H9 (cell line): ENCODE results near the gene PCDHGB4. TPM values are rescaled to one million over a fixed set of nuclear protein-coding genes. Genes with fewer than 3 reads are reported as not detected.

Experiments used
- DNase-seq: peaks from one replicate; pipeline ENCODE4 v3.0.0-alpha.2; 2017
- H2AFZ ChIP-seq: one replicate; pipeline ENCODE4 v1.6.1; 2013; ENCODE audit warnings: mild to moderate bottlenecking, low read length, control low read depth, moderate library complexity
- H2AK5ac ChIP-seq: 2 replicates; pipeline ENCODE4 v1.6.1; 2013; ENCODE audit warnings: low read length, control low read depth, mixed read lengths; ENCODE audit not compliant: insufficient read length
- H2BK120ac ChIP-seq: one replicate; pipeline ENCODE4 v1.6.1; 2013; ENCODE audit warnings: low read depth, mild to moderate bottlenecking, low read length, control low read depth, inconsistent platforms; ENCODE audit not compliant: poor library complexity, severe bottlenecking
- H2BK12ac ChIP-seq: 2 replicates; pipeline ENCODE4 v1.6.1; 2013; ENCODE audit warnings: low read length, control low read depth, mixed read lengths, low read depth; ENCODE audit not compliant: insufficient read length
- H2BK15ac ChIP-seq: 2 replicates; pipeline ENCODE4 v1.6.1; 2013; ENCODE audit warnings: low read depth, low read length, control low read depth
- H2BK20ac ChIP-seq: one replicate; pipeline ENCODE4 v1.6.1; 2013; ENCODE audit warnings: low read depth, mild to moderate bottlenecking, low read length, control low read depth, inconsistent platforms; ENCODE audit not compliant: poor library complexity, severe bottlenecking
- H2BK5ac ChIP-seq: 2 replicates; pipeline ENCODE4 v1.6.1; 2013; ENCODE audit warnings: low read length, control low read depth, mixed read lengths; ENCODE audit not compliant: insufficient read length
- H3K14ac ChIP-seq: 2 replicates; pipeline ENCODE4 v1.6.1; 2013; ENCODE audit warnings: low read length, control low read depth; ENCODE audit not compliant: insufficient read depth
- H3K18ac ChIP-seq: 2 replicates; pipeline ENCODE4 v1.6.1; 2013; ENCODE audit warnings: low read depth, mild to moderate bottlenecking, mixed read lengths, low read length, control low read depth; ENCODE audit not compliant: insufficient read length
- H3K23ac ChIP-seq: 2 replicates; pipeline ENCODE4 v1.6.1; 2013; ENCODE audit warnings: low read length, control low read depth, mixed read lengths, low read depth; ENCODE audit not compliant: insufficient read length
- H3K23me2 ChIP-seq: 2 replicates; pipeline ENCODE4 v1.6.1; 2013; ENCODE audit warnings: low read depth, mild to moderate bottlenecking, mixed read lengths, low read length, control low read depth; ENCODE audit not compliant: insufficient read length, poor library complexity, severe bottlenecking
- H3K27ac ChIP-seq: 2 replicates; pipeline ENCODE4 v1.5.1; 2013; ENCODE audit warnings: low read length, control low read depth, mixed read lengths, low read depth; ENCODE audit not compliant: insufficient read length
- H3K27me3 ChIP-seq: 2 replicates; pipeline ENCODE4 v1.6.1; 2013; ENCODE audit warnings: low read length, control low read depth, inconsistent platforms; ENCODE audit not compliant: insufficient read depth
- H3K4ac ChIP-seq: 2 replicates; pipeline ENCODE4 v1.6.1; 2013; ENCODE audit warnings: low read depth, mild to moderate bottlenecking, control low read depth, inconsistent platforms, low read length, moderate library complexity
- H3K4me1 ChIP-seq: 2 replicates; pipeline ENCODE4 v1.6.1; 2013; ENCODE audit warnings: low read length, control low read depth, inconsistent platforms; ENCODE audit not compliant: insufficient read depth
- H3K4me2 ChIP-seq: 2 replicates; pipeline ENCODE4 v1.6.1; 2013; ENCODE audit warnings: low read length, control low read depth, mixed read lengths; ENCODE audit not compliant: insufficient read length, insufficient read depth
- H3K56ac ChIP-seq: 2 replicates; pipeline ENCODE4 v1.6.1; 2013; ENCODE audit warnings: low read depth, mild to moderate bottlenecking, mixed read lengths, low read length, control low read depth; ENCODE audit not compliant: insufficient read length
- H3K79me1 ChIP-seq: 2 replicates; pipeline ENCODE4 v1.6.1; 2013; ENCODE audit warnings: low read depth, mild to moderate bottlenecking, moderate library complexity, low read length, control low read depth, inconsistent platforms; ENCODE audit not compliant: insufficient read depth, poor library complexity, severe bottlenecking
- H3K79me2 ChIP-seq: 2 replicates; pipeline ENCODE4 v1.6.1; 2013; ENCODE audit warnings: low read length, control low read depth, inconsistent platforms; ENCODE audit not compliant: insufficient read depth
- H3K9ac ChIP-seq: 2 replicates; pipeline ENCODE4 v1.6.1; 2013; ENCODE audit warnings: low read length, control low read depth, mixed read lengths; ENCODE audit not compliant: insufficient read length; ENCODE audit errors: extremely low read depth
- H3K9me3 ChIP-seq: one replicate; pipeline ENCODE4 v1.6.1; 2013; ENCODE audit warnings: low read depth, low read length, inconsistent platforms; ENCODE audit not compliant: control insufficient read depth
- H3T11ph ChIP-seq: one replicate; pipeline ENCODE4 v1.6.1; 2013; ENCODE audit warnings: mild to moderate bottlenecking, low read length, control low read depth, inconsistent platforms
- H4K20me1 ChIP-seq: one replicate; pipeline ENCODE4 v1.6.1; 2013; ENCODE audit not compliant: control insufficient read depth, insufficient read length, insufficient read depth
- H4K5ac ChIP-seq: 2 replicates; pipeline ENCODE4 v1.6.1; 2013; ENCODE audit warnings: low read depth, mild to moderate bottlenecking, mixed read lengths, low read length, control low read depth; ENCODE audit not compliant: insufficient read length
- H4K8ac ChIP-seq: replicated peaks from 2 replicates; pipeline ENCODE4 v1.6.1; 2013; ENCODE audit warnings: low read length, control low read depth, mixed read lengths, low read depth; ENCODE audit not compliant: insufficient read length
- H4K91ac ChIP-seq: 2 replicates; pipeline ENCODE4 v1.6.1; 2013; ENCODE audit warnings: low read depth, mild to moderate bottlenecking, moderate library complexity, mixed read lengths, low read length, control low read depth; ENCODE audit not compliant: insufficient read length
- H3K27ac Mint-ChIP-seq, 3 experiments: 2 replicates in 2 of 3; 3 replicates in 1 of 3; pipeline ENCODE4 v1.8.0; 2020 to 2021; ENCODE audit warnings: mixed read lengths in 3 of 3, mild to moderate bottlenecking in 1 of 3, moderate library complexity in 1 of 3
- H3K27me3 Mint-ChIP-seq: 2 replicates; pipeline ENCODE4 v1.8.0; 2021; ENCODE audit warnings: low read depth, mild to moderate bottlenecking, moderate library complexity, mixed read lengths
- H3K36me3 Mint-ChIP-seq, 3 experiments: 2 replicates in 2 of 3; 3 replicates in 1 of 3; pipeline ENCODE4 v1.8.0; 2020 to 2021; ENCODE audit warnings: low read depth in 3 of 3, mixed read lengths in 3 of 3; ENCODE audit not compliant: insufficient read depth in 1 of 3
- H3K4me1 Mint-ChIP-seq, 2 experiments: 2 replicates each; pipeline ENCODE4 v1.8.0; 2020; ENCODE audit warnings: mixed read lengths in 2 of 2
- H3K4me3 Mint-ChIP-seq, 2 experiments: 2 replicates in 1 of 2; 3 replicates in 1 of 2; pipeline ENCODE4 v1.8.0; 2020 to 2021; ENCODE audit warnings: mild to moderate bottlenecking in 2 of 2, mixed read lengths in 2 of 2, moderate library complexity in 1 of 2
- H3K9me3 Mint-ChIP-seq, 2 experiments: 2 replicates in 1 of 2; 3 replicates in 1 of 2; pipeline ENCODE4 v1.8.0; 2020; ENCODE audit warnings: mild to moderate bottlenecking in 2 of 2, mixed read lengths in 2 of 2, moderate library complexity in 1 of 2
- CTCF ChIP-seq: fragments of 200-600 bp; sonication (generic); conservative IDR thresholded peaks from 3 replicates; pipeline ENCODE4 v1.8.0; 2021; ENCODE audit warnings: antibody characterized with exemption, mild to moderate bottlenecking
- WGBS: extraction: QIAGEN DNeasy Blood & Tissue Kit; methylation state at CpG from one replicate; pipeline ENCODE4 v1.1.7; 2013; ENCODE audit warnings: missing lambda C conversion rate, low lambda C conversion rate, mixed read lengths; ENCODE audit not compliant: insufficient read length; ENCODE audit errors: extremely low coverage; 5-methylcytosine and 5-hydroxymethylcytosine counted together
- total RNA-seq: library from RNA; stranded (reverse); gene quantifications from 2 replicates; pipeline ENCODE4 v1.2.1, GENCODE V29; 2021

PCDHGB4 gene
- total RNA-seq, 1 experiment from 2014 or later: 4.2 TPM

GRCh38 chr5:141382469-141383294 lies 4.8 kb upstream of the PCDHGB4 start, which contains the start of gene PCDHGA7:
PCDHGA7 (plus strand) TSS chr5:141382742; CDS start chr5:141382900, 158 bp downstream.
- H3K27me3 Mint-ChIP-seq: peaks cover 5% of the 10 kb centered on the region; the same call in 1 of the 2 replicates
- H3K9me3 ChIP-seq: peaks cover 21% of the 10 kb centered on the region
- no peaks in the 10 kb centered on the region for H4K20me1 ChIP-seq
- no peak within 1 kb of the TSS for H3K27ac ChIP-seq
- H3K23me2 ChIP-seq: no peaks in the 10 kb centered on the region
- H3K79me2 ChIP-seq: no peaks in the 10 kb centered on the region
- H2BK20ac ChIP-seq: no peak within 1 kb of the TSS
- H3K14ac ChIP-seq: no peak within 1 kb of the TSS
- H3K27me3 ChIP-seq: no peaks in the 10 kb centered on the region
- no peak within 1 kb of the TSS for H2BK15ac ChIP-seq
- H4K91ac ChIP-seq: no peak within 1 kb of the TSS
- H3K79me1 ChIP-seq: no peaks in the 10 kb centered on the region
- no peak within 1 kb of the TSS for H3K56ac ChIP-seq
- TF ChIP-seq CTCF: no peak
- no peak within 1 kb of the TSS for H3K23ac ChIP-seq
- H3T11ph ChIP-seq: no peak within 1 kb of the TSS
- H2AK5ac ChIP-seq: no peak within 1 kb of the TSS
- no peak within 1 kb of the TSS for H2BK5ac ChIP-seq
- H3K18ac ChIP-seq: no peak within 1 kb of the TSS
- DNase-seq: no peak
- H2BK120ac ChIP-seq: no peak within 1 kb of the TSS
- no peak within 1 kb of the TSS for H3K9ac ChIP-seq
- no peaks in the 10 kb centered on the region for H3K4me1 Mint-ChIP-seq
- H2BK12ac ChIP-seq: no peak within 1 kb of the TSS
- no peaks in the 10 kb centered on the region for H3K4me1 ChIP-seq
- peaks cover 66% of the 10 kb centered on the region in 2 experiments for H3K9me3 Mint-ChIP-seq
- H4K5ac ChIP-seq: no peak within 1 kb of the TSS
- no peak within 1 kb of the TSS for H3K4ac ChIP-seq
- H4K8ac ChIP-seq: no peak within 1 kb of the TSS
- no peak within 1 kb of the TSS for H3K4me3 Mint-ChIP-seq
- H3K27ac Mint-ChIP-seq: no peak within 1 kb of the TSS
- H3K4me2 ChIP-seq: no peak within 1 kb of the TSS
- WGBS: no CpG with 5 or more reads among the region's 37 CpGs
- peaks cover 12 to 34% (median 22%) of the 10 kb centered on the region in 3 experiments; a peak in 6 of 7 replicates for H3K36me3 Mint-ChIP-seq
- H2AFZ ChIP-seq: no peak within 1 kb of the TSS
